Endothelial cell of umbilical vein (primary cell): Measurements from ENCODE around the gene CEP43. TPM values are rescaled to one million over a fixed set of nuclear protein-coding genes. Genes with fewer than 3 reads are reported as not detected.

Experiments
- Bru-seq: library from RNA; stranded (reverse); fragments of 400-500 nt; gene quantifications from one replicate; lab custom pipeline; 2021; lab: Mats Ljungman, UMichigan
- BruChase-seq, 2 experiments: library from RNA; stranded (reverse); fragments of 400-500 nt; gene quantifications; one replicate each; lab custom pipeline; 2021; lab: Mats Ljungman, UMichigan
- BruUV-seq: library from RNA; stranded (reverse); fragments of 400-500 nt; replicated peaks from 2 replicates; lab custom pipeline; 2021; lab: Mats Ljungman, UMichigan
- CTCF ChIA-PET: fragments of 300-600, 350-600 bp; sonication (Branson Sonifier 250); formaldehyde crosslinking; loops from one replicate; lab custom pipeline; 2021; ENCODE audit warnings: antibody characterized with exemption, inconsistent platforms; lab: Charles Lee
- POLR2A ChIA-PET: fragments of 300-600, 350-600 bp; sonication (Branson Sonifier 250); formaldehyde crosslinking; loops from one replicate; lab custom pipeline; 2021; ENCODE audit warnings: antibody characterized with exemption, inconsistent platforms; lab: Charles Lee
- DNase-seq: peaks from one replicate; pipeline ENCODE4 v3.0.0-alpha.2; 2011; ENCODE audit warnings: low read depth, low spot score
- FAIRE-seq: peaks from 2 replicates; lab custom pipeline; 2011; peaks lifted over from hg19 to GRCh38; lab: Jason Lieb, UNC
- H2AFZ ChIP-seq: 2 replicates; pipeline ENCODE4 v1.6.0; 2012; ENCODE audit warnings: low read depth, low read length, control low read depth, inconsistent platforms
- H3K27ac ChIP-seq: 2 replicates; pipeline ENCODE4 v1.5.1; 2011; ENCODE audit warnings: low read depth, mild to moderate bottlenecking, control low read depth, low read length, moderate library complexity; ENCODE audit not compliant: insufficient read depth
- H3K27me3 ChIP-seq, 2 experiments: 2 replicates each; pipeline versions ENCODE4 v1.6.0 to v1.6.1; 2011; ENCODE audit warnings: low read length in 2 of 2, mixed read lengths in 1 of 2; ENCODE audit not compliant: control insufficient read depth in 2 of 2, insufficient read depth in 2 of 2
- H3K36me3 ChIP-seq, 2 experiments: 2 replicates in 1 of 2; 3 replicates in 1 of 2; pipeline ENCODE4 v1.5.1; 2011; ENCODE audit warnings: low read length in 2 of 2, mild to moderate bottlenecking in 1 of 2, moderate library complexity in 1 of 2; ENCODE audit not compliant: control insufficient read depth in 2 of 2, insufficient read depth in 2 of 2; ENCODE audit errors: extremely low read depth in 1 of 2
- H3K4me1 ChIP-seq: 3 replicates; pipeline ENCODE4 v1.5.1; 2011; ENCODE audit warnings: mild to moderate bottlenecking, low read length; ENCODE audit not compliant: control insufficient read depth, insufficient read depth; ENCODE audit errors: extremely low read depth
- H3K4me2 ChIP-seq: 2 replicates; pipeline ENCODE4 v1.6.1; 2011; ENCODE audit warnings: low read length, control low read depth, mixed read lengths; ENCODE audit not compliant: insufficient read depth
- H3K4me3 ChIP-seq, 3 experiments: fragments of 200-600 bp in 1 of 3; sonication (generic), shearing (Covaris generic) in 1 of 3; replicated peaks in 1 of 3; 2 replicates each; pipeline ENCODE4 v1.5.1; 2011 to 2016; ENCODE audit warnings: control low read depth in 3 of 3, low read length in 3 of 3, mild to moderate bottlenecking in 2 of 3, inconsistent platforms in 1 of 3, low read depth in 1 of 3, moderate library complexity in 1 of 3; ENCODE audit not compliant: insufficient read depth in 1 of 3
- H3K79me2 ChIP-seq: 2 replicates; pipeline ENCODE4 v1.6.0; 2012; ENCODE audit warnings: low read length, inconsistent platforms; ENCODE audit not compliant: control insufficient read depth, insufficient read depth
- H3K9ac ChIP-seq: replicated peaks from 2 replicates; pipeline ENCODE3; 2011; ENCODE audit warnings: low read length, control low read depth; ENCODE audit not compliant: insufficient read depth; ENCODE audit errors: extremely low read depth
- H3K9me1 ChIP-seq: replicated peaks from 3 replicates; pipeline ENCODE4 v1.6.0; 2011; ENCODE audit warnings: mild to moderate bottlenecking, low read length; ENCODE audit not compliant: control insufficient read depth, insufficient read depth; ENCODE audit errors: extremely low read depth
- H3K9me3 ChIP-seq: replicated peaks from 2 replicates; pipeline ENCODE4 v1.5.1; 2012; ENCODE audit warnings: low read length, inconsistent platforms; ENCODE audit not compliant: control insufficient read depth, insufficient read depth
- H4K20me1 ChIP-seq: replicated peaks from 2 replicates; pipeline ENCODE3; 2011; ENCODE audit warnings: mild to moderate bottlenecking, low read length; ENCODE audit not compliant: control insufficient read depth, insufficient read depth; ENCODE audit errors: extremely low read depth
- EZH2 ChIP-seq: IDR thresholded peaks from 2 replicates; pipeline ENCODE4 v1.6.1; 2012; ENCODE audit warnings: borderline replicate concordance, low read depth, mild to moderate bottlenecking, moderate library complexity, low read length, inconsistent platforms; ENCODE audit not compliant: severe bottlenecking
- FOS ChIP-seq: IDR thresholded peaks from 2 replicates; pipeline ENCODE4 v1.6.1; 2011; ENCODE audit warnings: mild to moderate bottlenecking, low read length, moderate library complexity, borderline replicate concordance; ENCODE audit not compliant: insufficient read depth
- GATA2 ChIP-seq: IDR thresholded peaks from 2 replicates; pipeline ENCODE4 v1.7.0; 2011; ENCODE audit warnings: low read depth, mild to moderate bottlenecking, moderate library complexity, mixed read lengths, low read length; ENCODE audit not compliant: insufficient read length, insufficient read depth
- JUN ChIP-seq: IDR thresholded peaks from 2 replicates; pipeline ENCODE4 v1.6.1; 2011; ENCODE audit warnings: borderline replicate concordance, low read depth; ENCODE audit not compliant: insufficient read length, insufficient read depth
- MYC ChIP-seq: IDR thresholded peaks from one replicate; pipeline ENCODE4 v1.6.1; 2011; ENCODE audit warnings: mild to moderate bottlenecking, low read depth, low read length
- POLR2A ChIP-seq: IDR thresholded peaks from 2 replicates; pipeline ENCODE4 v1.6.1; 2012; ENCODE audit warnings: low read depth, mild to moderate bottlenecking, control low read depth, low read length
- POLR2AphosphoS5 ChIP-seq: IDR thresholded peaks from 2 replicates; pipeline ENCODE4 v1.6.1; 2012; ENCODE audit warnings: low read depth, mild to moderate bottlenecking, control low read depth, low read length, moderate library complexity; ENCODE audit not compliant: insufficient read depth
- dilution Hi-C: fragments of 300-500 bp; cut with MboI; formaldehyde crosslinking; loops from one replicate; pipeline ENCODE4 v1.15.0; 2019; ENCODE audit warnings: low sequenced_read_pairs; ENCODE audit not compliant: extremely low pct_ligation_motif_present
- intact Hi-C: fragments of 100-400 bp; cut with micrococcal nuclease; formaldehyde crosslinking; loops from one replicate; pipeline ENCODE4 v1.10.0; 2022
- long read RNA-seq: library from polyadenylated mRNA; stranded (forward); transcript quantifications from one replicate; pipeline ENCODE4 v2.0.0, GENCODE V29; 2021
- polyA minus RNA-seq, 3 experiments: library from RNA; depleted of rRNA, polyadenylated mRNA; stranded (reverse); fragments of >200 nt; gene quantifications; 1 replicate in 1 of 3; 2 replicates in 2 of 3; pipeline ENCODE4 v1.2.3, GENCODE V29; 2011
- polyA plus RNA-seq, 4 experiments: library from polyadenylated mRNA; depleted of rRNA in 3 of 4; stranded (reverse) in 3 of 4; unstranded in 1 of 4; fragments of >200 nt; gene quantifications; 2 replicates each; pipeline versions ENCODE4 v1.2.1 to v1.2.3, GENCODE V29; 2011 to 2012; ENCODE audit warnings: missing spikeins in 1 of 4
- total RNA-seq: library from RNA; stranded (reverse); gene quantifications from 2 replicates; pipeline ENCODE4 v1.2.3, GENCODE V29; 2021
- TF ChIP-seq, protein P1 (sequence below): IDR thresholded peaks from 2 replicates; pipeline ENCODE4 v1.6.1; 2011; ENCODE audit not compliant: insufficient read depth, insufficient read length
- TF ChIP-seq, protein P2 (sequence below), 2 donors: IDR thresholded peaks; 1 replicate in 1 of 2; 2 replicates in 1 of 2; pipeline ENCODE4 v1.5.1; 2011; ENCODE audit warnings: low read length in 2 of 2, mild to moderate bottlenecking in 2 of 2, moderate library complexity in 2 of 2, control low read depth in 1 of 2, inconsistent platforms in 1 of 2, low read depth in 1 of 2; ENCODE audit not compliant: insufficient read depth in 1 of 2; ENCODE audit errors: extremely low read depth in 1 of 2

The CEP43 gene, protein sequence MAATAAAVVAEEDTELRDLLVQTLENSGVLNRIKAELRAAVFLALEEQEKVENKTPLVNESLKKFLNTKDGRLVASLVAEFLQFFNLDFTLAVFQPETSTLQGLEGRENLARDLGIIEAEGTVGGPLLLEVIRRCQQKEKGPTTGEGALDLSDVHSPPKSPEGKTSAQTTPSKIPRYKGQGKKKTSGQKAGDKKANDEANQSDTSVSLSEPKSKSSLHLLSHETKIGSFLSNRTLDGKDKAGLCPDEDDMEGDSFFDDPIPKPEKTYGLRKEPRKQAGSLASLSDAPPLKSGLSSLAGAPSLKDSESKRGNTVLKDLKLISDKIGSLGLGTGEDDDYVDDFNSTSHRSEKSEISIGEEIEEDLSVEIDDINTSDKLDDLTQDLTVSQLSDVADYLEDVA
- total RNA-seq (19.0 and 22.5 TPM in 2 replicates), polyA plus RNA-seq (5.7 and 6.5 TPM in 2 replicates), polyA minus RNA-seq (5.0 and 5.8 TPM in 2 replicates), Bru-seq, nascent RNA (percentile 63 among the genes with signal in this experiment), BruChase-seq, experiment 1, labeled RNA remaining after a 6-hour chase (percentile 78 among the genes with signal in this experiment), BruChase-seq, experiment 2, labeled RNA remaining after a 2-hour chase (percentile 80 among the genes with signal in this experiment)
- 8.2 and 8.6 TPM in 2 replicates for polyA plus RNA-seq (2011; cell fraction: cytosol; rRNA removed)
- polyA plus RNA-seq (2011; cell fraction: nucleus; rRNA removed), result 32.2 and 43.8 TPM in 2 replicates
- 6.4 and 10.9 TPM in 2 replicates for polyA plus RNA-seq (2012)
- 8.2 TPM for polyA minus RNA-seq (2011; cell fraction: cytosol; rRNA and poly(A)+ RNA removed)
- 9.2 and 11.6 TPM in 2 replicates for polyA minus RNA-seq (2011; cell fraction: nucleus; rRNA and poly(A)+ RNA removed)
- long read RNA-seq, full-length matches to known transcripts, result 42 of 55 reads
- long read RNA-seq, partial matches to known transcripts, result 4 of 55 reads
- long read RNA-seq, other reads (novel, unspliced or antisense), result 9 of 55 reads

DNA sequence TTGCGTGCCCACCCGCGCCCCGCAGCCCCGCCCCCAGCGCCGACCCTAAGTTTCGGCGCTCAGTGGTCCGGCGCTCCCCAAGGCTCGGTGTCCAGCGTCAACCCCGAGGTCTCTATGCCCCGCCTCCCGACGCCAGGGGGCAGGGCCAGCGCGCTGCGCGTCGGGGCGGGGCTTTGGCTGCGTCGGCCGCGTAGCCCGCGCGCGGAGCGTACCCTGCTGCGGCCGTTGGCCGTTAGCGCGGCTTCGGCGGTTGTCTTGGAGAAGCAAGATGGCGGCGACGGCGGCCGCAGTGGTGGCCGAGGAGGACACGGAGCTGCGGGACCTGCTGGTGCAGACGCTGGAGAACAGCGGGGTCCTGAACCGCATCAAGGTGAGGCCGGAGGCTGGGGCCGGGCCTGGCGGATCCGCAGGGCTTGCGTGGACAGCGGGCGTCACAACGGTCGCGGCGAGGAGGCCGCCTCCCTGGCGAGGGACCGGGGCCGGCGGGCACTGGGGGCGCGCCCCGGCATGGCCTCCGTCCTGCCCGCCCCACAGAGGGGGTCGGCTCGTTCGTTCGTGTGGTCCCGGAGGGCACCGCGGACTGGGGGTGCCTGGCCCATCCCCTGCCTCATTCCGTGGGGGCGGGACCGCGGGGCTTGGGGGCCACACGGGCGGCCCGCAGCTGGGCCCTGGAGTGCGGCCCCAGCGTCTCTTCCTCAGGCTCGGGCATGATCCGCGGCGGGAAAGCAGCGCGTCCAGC is at the start of gene CEP43:
Gene CEP43, plus strand, starts transcription at position 253 of the 739 bp plus-strand sequence. Its CDS starts 16 bp downstream, at position 269.
- peaks cover 20% of the 10 kb centered on the region for H3K4me1 ChIP-seq
- ChIA-PET POLR2A (no interaction called here), CTCF (interaction anchor here (0.9 to 4.5 kb wide), 8 partner anchors 10 to 229 kb away, joined by 3 to 48 read pairs (median 3); partner anchors contain the start of gene RNASET2)
- peak within 1 kb of the TSS; percentile 60 to 93 (median 86) for H3K4me3 ChIP-seq
- peak within 1 kb of the TSS; percentile 96 for H3K4me2 ChIP-seq
- no peaks in the 10 kb centered on the region for H3K9me1 ChIP-seq
- no peaks in the 10 kb centered on the region for H3K27me3 ChIP-seq
- peak within 1 kb of the TSS; percentile 90 for H2AFZ ChIP-seq
- peak within 1 kb of the TSS; percentile 52 for H3K27ac ChIP-seq
- DNase-seq (peak; percentile 98), FAIRE-seq (peak; percentile 96)
- intact Hi-C loops, result loop anchor here (1.0 to 10.0 kb wide), 4 partner anchors 43 to 678 kb away; partner anchors contain the start of genes RNASET2 and RPS6KA2
- no TSS peak for BruUV-seq
- H3K36me3 ChIP-seq, result no peaks in the 10 kb centered on the region
- dilution Hi-C loops, result no loop called here
- no peaks in the 10 kb centered on the region for H4K20me1 ChIP-seq
- no peaks in the 10 kb centered on the region for H3K9me3 ChIP-seq
- peaks cover 67% of the 10 kb centered on the region for H3K79me2 ChIP-seq
- no peak for TF ChIP-seq JUN
- no peak for TF ChIP-seq MYC
- no peak for TF ChIP-seq EZH2
- TF ChIP-seq, protein P1, sequence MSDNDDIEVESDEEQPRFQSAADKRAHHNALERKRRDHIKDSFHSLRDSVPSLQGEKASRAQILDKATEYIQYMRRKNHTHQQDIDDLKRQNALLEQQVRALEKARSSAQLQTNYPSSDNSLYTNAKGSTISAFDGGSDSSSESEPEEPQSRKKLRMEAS, result no peak
- TF ChIP-seq POLR2AphosphoS5, result peak; percentile 44
- TF ChIP-seq FOS, result no peak
- TF ChIP-seq, protein P2, sequence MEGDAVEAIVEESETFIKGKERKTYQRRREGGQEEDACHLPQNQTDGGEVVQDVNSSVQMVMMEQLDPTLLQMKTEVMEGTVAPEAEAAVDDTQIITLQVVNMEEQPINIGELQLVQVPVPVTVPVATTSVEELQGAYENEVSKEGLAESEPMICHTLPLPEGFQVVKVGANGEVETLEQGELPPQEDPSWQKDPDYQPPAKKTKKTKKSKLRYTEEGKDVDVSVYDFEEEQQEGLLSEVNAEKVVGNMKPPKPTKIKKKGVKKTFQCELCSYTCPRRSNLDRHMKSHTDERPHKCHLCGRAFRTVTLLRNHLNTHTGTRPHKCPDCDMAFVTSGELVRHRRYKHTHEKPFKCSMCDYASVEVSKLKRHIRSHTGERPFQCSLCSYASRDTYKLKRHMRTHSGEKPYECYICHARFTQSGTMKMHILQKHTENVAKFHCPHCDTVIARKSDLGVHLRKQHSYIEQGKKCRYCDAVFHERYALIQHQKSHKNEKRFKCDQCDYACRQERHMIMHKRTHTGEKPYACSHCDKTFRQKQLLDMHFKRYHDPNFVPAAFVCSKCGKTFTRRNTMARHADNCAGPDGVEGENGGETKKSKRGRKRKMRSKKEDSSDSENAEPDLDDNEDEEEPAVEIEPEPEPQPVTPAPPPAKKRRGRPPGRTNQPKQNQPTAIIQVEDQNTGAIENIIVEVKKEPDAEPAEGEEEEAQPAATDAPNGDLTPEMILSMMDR (IDR thresholded peaks at IDR 0.05; ENCODE audit: extremely low read depth in 1 of 2, insufficient read depth in 1 of 2, low read depth in 1 of 2, low read length in 2 of 2), result no peak
- peak; percentile 61 for TF ChIP-seq POLR2A
- no peak for TF ChIP-seq GATA2
- H3K9ac ChIP-seq, result peak within 1 kb of the TSS; percentile 71
